ENCODE results near the gene C12orf56.
A peak's percentile ranks its signal among the peaks of the same experiment; 100 is the strongest.

The C12orf56 gene, protein sequence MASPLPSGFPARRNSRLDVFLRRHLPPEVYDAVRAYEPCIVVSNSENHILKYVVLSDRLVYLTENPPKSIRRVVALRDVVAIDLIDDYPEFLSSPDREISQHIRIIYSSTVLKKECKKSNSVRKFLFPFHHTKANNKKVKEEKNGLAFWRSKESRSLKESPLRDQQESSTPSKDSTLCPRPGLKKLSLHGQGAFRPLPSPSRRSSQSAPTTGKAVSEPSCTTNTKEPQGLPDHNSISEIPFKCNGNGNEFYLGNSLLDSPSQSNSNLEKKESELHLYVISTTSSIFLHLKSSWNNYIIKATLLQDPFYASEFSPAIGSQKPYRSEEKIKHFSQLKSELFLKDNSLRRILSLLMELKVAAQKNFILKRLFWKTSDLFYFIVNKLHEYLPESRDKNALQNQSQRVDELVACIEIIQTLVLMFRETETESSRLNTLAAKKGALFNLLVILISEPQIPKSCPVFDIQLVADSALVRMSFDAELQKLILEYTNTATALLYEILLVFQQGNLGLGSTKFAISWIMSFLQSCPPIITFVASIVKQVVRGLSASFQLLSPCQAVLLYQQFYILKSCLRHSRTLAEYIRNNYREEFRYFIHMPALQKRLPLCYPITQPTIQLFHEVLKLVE

DNA sequence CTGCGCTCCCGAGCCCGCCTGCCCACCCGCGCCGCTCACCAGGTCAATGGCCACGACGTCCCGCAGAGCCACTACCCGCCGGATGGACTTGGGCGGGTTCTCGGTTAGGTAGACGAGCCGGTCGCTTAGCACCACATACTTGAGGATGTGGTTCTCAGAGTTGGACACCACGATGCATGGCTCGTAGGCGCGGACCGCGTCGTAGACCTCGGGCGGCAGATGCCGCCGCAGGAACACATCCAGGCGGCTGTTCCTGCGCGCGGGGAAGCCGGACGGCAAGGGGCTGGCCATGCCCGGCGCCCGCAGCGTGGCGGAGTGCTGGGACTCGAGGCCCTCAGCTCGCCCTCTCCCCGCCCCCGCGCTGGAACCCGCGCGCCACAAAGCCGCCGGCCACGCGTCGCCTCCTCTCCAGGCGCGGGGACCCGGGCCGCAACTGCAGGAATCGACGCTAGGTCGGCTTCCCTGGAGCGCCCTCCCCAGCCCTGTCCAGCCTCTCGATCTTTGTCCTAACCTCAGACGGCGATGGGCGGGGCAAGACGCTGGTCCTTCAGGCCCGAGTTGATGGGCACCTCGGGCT, at the start of gene C12orf56:
Gene C12orf56 (minus strand): TSS at position 484 of the 577 bp plus-strand sequence. CDS start 193 bp downstream, at position 291.
- DNase-seq (ENCODE audit: low spot score), result no peak

DNA sequence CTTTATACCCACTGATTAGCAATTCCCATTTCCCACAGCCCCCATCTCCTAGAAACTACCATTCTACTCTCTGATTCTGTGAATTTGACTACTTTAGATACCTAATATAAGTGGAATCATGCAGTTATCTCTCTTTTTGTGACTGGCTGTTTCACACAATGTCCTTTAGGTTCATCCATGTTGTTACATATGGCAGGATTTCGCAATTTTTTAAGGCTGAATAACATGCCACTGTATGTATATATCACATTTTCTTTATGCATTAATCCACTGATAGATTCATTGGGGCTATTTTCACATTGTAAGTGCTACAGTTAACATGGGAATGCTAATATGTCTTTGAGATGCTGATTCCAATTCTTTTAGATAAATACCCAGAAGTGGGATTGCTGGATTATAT, 49.5 kb upstream of the C12orf56 start:
- DNase-seq (ENCODE audit: low spot score), result no peak

DNA sequence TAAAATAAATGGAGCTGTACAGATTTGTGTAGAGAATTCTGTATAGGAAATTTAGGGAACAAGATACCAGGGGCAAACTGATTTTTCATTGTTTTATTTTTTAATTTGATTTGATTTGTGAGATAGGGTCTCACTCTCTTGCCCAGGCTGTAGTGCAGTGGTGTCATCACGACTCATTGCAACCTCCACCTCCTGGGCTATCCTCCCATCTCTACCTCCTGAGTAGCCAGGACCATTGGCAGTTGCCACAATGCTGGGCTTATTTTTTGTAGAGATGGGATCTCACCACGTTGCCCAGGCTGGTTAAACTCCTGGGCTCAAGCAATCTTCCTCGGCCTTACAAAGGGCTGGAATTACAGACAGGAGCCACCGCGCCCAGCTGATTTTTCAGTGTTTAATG, 43.4 kb upstream of the C12orf56 start:
- DNase-seq (ENCODE audit: low spot score), result no peak

DNA sequence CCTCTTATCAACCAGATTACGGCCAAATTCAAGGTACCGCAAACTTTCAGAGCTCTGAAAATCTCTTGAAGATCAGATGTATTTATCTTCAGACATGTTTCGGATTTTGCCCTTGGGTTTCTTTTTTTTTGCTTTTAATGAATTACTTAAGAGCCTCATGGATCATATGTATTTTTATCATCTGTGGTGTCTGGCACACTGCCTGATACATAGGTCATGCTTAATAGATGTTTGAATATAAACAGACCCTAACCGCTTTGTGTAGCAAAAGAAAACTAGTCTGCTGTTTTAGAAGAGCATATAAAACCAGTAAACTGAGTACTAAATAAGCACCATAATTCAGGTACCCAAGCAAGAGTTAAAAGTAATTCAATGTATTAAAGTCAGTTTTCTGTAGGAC, 41.2 kb upstream of the C12orf56 start:
- DNase-seq (ENCODE audit: low spot score), result no peak

DNA sequence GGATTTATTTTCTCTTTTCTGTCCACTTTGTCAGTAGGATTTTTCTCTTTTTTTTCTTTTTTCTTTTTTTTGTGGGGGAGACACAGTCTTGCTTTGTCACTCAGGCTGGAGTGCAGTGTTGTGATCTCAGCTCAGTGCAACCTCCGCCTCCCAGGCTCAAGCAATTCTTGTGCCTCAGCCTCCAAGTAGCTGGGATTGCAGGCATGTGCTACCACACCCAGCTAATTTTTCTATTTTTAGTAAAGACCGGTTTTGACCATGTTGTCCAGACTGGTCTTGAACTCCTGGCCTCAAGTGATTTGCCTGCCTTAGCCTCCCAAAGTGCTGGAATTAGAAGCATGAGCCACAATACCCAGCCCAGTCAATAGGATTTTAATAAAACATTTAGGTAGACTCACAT, 40.3 kb upstream of the C12orf56 start:
- no peak for DNase-seq (ENCODE audit: low spot score)

DNA sequence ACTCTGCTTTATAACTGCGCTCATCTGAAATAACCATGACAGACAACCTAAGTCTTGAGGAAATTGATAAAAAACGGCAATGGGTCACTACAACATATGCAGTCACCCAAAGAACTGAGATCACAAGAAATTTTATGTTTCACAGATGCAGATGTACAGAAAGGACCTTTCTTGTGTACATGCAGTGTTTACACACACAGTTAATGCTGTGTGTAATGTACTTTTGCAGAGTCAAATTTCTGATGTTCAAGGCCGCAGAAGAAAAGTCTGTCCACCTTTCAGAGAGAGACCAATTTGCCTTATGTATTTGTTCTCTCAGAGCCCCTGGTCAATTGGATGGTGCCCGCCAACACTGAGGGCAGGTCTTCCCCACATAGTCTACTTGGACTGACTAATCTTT, 38.4 kb upstream of the C12orf56 start:
- no peak for DNase-seq (ENCODE audit: low spot score)

DNA sequence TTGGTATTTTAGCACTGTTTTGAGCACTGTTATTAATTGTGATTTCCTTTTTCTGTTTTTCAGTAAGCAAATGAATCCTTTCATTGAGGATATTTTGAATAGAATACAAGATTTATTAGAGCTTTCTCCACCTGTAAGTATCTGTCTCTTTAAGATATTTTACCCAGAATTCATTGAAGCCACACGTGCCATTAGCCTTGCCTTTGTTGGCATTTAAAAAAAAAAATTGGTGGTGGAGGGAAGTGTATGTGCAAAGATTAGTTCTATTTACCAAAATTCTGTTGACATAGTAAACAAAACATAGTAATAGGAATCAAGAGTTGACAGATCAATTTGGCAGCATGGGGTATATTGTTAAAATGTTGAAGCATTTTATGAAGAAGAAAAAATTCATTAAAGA, 37.4 kb upstream of the C12orf56 start:
- DNase-seq (ENCODE audit: low spot score), result no peak

DNA sequence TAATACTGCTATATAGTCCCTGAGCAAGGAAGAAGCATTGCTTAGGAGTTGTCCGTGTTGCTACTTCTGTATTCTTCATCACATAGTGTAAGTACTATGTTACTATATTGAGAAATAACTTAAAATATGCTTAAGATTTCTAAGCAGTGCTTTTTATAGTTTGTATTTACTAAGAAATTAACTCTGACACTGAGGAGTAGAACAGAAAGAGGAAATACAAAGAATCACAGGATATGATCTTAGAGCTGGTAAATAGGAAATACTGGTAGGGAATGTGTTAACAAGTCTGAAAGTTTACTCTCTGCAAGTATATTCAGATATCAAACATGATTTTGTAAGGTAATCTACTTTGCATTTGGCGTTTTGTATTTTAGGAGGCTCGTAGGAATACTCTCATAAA, 29.1 kb upstream of the C12orf56 start:
- DNase-seq (ENCODE audit: low spot score), result no peak

DNA sequence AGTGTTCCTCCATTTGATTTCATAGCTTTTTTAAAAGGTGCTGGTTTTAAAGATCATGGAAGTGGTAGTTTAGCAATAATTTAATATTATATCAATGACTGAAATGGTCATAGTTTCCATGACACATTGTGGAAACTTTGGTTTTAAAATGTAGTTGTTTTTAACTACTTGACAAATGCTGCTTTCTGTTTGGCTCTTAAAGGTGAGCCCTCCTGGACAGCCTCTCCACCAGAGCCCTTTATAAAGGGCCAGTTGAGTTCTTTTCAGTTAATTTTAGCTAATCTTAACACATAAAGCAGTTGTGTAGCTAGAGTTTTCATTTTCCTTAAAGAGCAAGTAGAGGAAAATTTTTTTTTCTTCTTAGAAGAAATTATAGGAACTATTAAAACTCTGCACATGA, 27.7 kb upstream of the C12orf56 start:
- DNase-seq (ENCODE audit: low spot score), result no peak

DNA sequence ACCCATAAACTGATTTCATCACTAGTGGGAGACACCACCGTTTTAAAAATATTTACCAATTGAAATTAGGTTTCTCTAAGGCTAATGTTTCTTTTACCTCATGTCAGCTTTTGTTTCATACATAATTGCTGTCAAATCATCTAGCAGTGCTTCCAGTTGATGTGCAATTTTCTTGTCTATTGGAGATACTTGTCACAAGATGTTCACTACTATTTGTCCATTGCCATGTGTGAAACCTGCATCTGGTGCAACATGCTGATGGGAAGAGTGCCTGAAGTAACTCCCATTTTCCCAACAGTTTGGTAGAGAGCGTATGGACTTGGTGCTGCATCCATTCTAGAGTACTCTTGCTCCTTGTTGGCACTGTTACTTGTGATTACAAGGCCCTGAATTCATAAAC, 23.3 kb upstream of the C12orf56 start:
- DNase-seq (ENCODE audit: low spot score), result no peak

DNA sequence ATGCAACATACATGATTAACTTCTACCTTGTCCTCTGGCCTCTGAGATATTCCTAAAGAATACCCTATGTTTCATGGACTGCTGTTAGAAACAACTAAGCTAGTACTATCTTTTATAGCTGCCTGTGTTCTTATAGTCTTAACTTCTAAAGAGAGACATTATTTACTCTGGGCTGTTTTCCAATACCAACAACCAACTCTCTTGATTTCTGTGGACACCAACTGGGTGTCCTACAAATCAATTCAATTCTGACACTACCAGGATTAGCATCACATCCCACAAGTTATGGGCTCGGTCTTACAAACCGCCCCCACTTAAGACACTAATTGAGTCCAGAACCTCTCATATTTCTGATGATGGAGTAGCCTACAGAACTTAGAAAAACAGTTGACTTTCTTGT, 21.9 kb upstream of the C12orf56 start:
- no peak for DNase-seq (ENCODE audit: low spot score)

DNA sequence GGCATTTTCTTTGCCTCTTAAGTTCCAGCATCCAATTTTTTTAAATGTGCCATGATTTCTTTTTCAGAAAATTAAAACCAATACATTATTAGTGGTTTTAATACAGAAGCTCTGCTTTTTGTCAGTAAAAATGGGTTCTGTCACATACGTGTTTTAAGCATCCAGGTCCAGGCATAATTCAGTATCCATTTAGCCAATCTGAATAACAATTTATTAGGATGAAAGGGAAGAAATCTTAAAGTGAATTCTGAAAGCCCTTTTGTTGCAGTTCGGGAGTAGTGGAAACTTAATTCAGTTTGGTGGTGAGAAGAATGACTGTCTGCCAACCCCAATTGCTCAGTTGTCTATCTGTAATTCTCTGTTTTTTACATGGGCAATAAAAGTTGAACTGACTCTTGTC, 20.9 kb upstream of the C12orf56 start:
- no peak for DNase-seq (ENCODE audit: low spot score)

DNA sequence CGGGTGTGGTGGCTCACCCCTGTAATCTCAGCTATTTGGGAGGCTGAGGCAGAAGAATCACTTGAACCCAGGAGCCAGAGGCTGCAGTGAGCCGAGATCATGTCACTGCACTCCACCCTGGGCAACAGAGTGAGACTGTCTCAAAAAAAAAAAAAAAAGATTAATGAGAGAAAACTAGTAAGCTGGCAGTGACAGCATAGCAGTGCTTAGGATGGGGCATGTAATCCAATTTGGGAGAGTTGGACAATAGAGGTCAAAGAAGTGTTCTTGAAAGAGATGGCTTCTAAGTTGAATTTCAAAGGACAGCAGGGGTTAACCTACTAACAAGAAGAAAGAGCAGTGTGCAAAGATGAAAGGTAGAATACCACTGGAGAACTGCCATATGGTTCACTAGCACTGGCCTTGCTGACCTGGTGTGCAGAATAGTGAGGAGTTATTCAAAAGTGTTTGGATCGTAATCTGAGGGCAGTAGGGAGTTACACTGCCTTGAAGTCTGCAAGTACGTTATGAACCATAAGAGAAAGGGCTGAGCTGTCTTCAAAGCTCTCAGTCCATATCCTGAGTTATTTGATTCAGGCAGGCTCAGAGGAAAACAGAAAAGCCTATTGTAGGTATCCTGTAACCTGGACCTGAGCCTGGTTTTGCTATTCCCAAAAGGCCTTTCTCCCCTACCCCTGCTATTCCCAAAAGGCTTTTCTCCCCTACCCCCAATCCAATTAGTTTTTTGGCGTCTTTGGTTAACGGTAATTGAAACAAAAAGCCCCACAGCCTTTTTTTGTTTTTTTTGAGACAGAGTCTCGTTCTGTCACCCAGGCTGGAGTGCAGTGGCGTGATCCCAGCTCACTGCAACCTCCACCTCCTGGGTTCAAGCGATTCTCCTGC, 17.0 kb upstream of the C12orf56 start:
- DNase-seq (ENCODE audit: low spot score), result no peak

DNA sequence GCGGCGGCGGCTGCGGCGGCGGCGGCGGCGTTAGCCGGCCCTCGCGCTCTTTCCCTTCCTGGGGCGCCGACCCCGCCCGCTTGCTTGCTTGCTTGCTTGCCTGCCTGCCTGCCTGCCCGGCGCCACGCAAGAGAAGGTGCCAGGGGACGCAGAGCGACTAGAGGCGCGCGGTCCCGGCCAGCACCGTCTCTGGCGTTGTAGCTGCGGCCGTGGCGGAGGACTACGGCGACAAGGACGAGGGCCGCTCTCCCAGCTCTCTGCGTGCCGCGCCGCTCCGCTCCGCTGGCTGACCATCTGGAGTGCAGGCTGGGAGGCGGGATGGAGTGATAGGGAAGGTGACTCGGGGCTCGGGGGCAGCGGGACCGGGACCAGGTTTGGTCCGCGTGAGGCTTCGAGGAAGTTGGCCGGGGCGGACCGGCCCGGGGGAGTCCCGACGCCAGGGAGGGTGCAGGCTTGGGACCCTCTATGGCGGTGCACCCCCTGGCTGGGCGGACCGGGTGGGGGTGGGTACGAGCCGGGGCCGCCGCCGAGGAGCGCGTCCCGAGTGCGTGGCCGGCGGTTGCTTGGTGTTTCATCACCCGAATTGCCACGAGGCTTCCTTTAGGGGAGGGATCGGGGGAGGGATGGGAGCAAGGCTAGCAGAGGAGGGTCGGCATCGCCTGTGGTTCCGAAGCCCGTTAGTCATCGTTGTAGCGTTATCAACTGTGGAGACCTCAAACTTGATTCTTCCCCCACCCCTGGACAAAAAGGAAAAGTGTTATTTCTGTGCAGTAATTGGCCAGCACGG, 14.1 kb upstream of the C12orf56 start:
- DNase-seq (ENCODE audit: low spot score), result peak; percentile 86

DNA sequence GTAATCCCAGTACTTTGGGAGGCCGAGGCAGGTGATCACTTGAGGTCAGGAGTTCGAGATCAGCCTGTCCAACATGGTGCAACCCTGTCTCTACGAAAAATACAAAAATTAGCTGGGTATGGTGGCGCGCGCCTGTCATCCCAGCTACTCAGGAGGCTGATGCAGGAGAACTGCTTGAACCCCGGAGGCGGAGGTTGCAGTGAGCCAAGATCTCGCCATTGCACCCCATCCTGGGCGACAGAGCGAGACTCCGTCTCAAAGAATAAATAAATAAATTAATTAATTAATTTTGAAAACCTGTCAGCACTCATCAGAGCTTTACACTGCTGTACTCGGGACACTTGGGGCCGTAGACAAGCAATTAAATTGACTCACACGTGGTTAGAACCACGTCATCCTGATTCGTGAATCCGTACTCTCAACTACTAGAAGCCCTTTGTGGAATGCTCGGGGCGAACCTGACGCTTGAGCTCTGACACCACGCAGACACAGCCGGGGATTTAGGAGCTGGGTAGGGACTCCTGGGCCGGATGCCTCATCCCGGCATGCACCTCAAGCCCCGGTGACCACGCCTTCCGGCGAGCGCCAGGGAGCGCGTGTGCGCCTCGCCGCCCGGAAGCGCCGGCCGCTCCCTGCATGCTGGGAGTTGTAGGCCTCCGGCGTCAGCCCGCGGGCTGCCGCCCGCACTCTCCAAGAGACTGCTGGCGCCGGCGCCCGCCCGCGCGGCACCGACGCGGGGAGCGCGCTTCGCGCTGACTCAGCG, 13.3 kb upstream of the C12orf56 start, which contains the start of gene XPOT:
Gene XPOT (plus strand): TSS at position 686 of the 763 bp plus-strand sequence. CDS start 5,644 bp downstream, outside the sequence.
- DNase-seq (ENCODE audit: low spot score), result peak; percentile 99

DNA sequence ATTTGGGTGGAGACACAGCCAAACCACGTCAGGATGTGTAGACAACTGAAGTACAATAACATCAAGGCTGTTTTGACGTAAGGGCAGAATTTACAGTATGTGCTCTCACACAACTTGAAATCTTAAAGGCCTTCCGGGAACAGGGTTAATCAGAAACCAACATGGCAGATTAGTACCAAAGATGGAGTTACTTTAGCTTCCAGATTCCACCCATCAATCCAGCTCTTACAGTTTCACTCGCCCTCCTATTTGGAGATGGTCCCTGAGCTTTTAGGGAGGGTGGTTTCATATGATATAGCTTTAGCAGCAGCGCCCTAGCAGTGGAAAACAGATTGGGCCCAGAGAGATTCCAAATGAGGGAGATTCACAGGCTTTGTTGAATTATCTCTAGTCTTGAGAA, 11.6 kb upstream of the C12orf56 start:
- no peak for DNase-seq (ENCODE audit: low spot score)

DNA sequence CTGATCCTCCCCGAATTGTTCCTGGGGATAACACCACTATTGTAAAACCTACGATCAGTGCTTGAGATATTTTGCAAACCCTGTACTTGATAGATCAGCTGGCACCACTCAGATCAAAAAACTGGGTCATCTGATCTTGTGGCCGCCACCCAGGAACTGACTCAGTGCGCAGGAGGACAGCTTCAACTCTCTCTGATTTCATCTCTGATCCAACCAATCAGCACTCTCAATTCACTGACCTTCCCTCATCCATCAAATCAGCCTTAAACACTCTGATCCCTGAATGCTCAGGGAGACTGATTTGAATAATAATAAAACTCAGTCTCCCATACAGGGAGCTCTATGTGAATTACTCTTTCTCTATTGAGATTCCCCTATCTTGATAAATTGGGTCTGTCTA, 9.5 kb upstream of the C12orf56 start:
- no peak for DNase-seq (ENCODE audit: low spot score)

DNA sequence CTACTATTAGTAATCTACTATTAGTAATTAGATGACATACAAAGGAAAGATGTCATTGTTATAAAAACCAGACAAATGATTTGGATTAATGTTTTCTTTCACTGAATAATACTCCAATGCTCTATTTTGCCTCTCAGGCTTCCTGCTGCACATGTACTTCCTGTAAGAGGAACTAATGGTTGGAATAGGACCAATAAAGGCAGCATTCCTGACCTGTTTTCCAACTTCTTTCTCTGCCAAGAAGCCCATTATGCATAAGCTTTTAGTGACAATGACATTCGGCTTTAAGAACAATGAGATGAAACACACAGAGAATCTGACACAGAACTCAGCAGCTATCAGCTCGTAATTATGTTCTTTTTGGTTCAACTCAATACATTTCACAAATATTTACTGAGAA, 5.2 kb upstream of the C12orf56 start:
- DNase-seq (ENCODE audit: low spot score), result no peak

DNA sequence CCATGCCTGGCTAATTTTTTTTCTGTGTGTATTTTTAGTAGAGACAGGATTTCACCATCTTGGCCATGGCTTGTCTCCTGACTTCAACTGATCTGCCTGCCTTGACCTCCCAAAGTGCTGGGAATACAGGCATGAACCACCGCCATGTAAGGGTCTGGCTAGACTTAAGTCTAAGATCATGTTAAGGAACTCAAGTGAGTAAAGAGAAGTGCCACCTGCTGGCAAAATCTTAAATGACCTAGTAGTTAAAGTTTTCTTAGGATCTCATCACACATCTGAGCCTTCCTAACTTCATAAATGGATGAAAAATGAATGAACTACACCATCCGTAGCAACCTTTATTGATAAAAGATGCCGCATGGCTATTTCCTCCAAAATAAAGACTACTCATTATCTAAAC, 1.7 kb upstream of the C12orf56 start:
- DNase-seq (ENCODE audit: low spot score), result no peak

DNA sequence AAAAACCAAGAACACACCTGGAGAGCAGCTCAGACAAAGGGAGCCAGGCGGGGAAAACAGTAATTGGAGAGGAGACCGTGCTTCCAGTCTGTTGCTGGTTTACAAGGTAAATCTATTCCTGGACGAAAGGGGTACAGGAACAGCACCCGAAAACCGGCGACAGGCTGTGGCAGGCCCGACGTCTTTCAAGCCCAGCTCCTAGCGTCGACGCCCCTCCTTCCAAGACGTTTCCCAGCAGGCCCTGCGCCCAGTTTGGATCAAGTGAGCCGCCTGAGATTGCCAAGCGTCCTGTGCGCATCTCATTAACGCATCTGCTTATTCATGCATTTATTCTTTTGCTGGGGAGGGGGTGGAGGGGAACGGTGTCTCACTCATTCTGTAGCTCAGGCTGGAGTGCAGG, 1.4 kb downstream of the C12orf56 start:
- no peak for DNase-seq (ENCODE audit: low spot score)
